SK-N-SH (cell line): ENCODE data around the gene B4GALNT2.
"Not testable (repeated sequence)": the region's sequence is repeated elsewhere in the genome, so short reads cannot be mapped to it uniquely, and the experiment has no call there.

ENCODE experiments used
- CTCF ChIP-seq: fragments of 200-600 bp; sonication (generic); IDR thresholded peaks from 2 replicates; pipeline ENCODE4 v1.6.1; 2017; ENCODE audit warnings: antibody characterized with exemption, mild to moderate bottlenecking, moderate library complexity
- ELF1 ChIP-seq: IDR thresholded peaks from 2 replicates; pipeline ENCODE4 v1.4.0; 2012
- GABPA ChIP-seq: IDR thresholded peaks from 2 replicates; pipeline ENCODE4 v1.4.0; 2012; ENCODE audit warnings: low read depth, mild to moderate bottlenecking
- GATA2 ChIP-seq: sonication (generic); formaldehyde crosslinking; IDR thresholded peaks from 2 replicates; pipeline ENCODE4 v1.5.0; 2020; ENCODE audit warnings: mild to moderate bottlenecking, missing genetic modification reagents
- POLR2AphosphoS5 ChIP-seq: IDR thresholded peaks from 2 replicates; pipeline ENCODE4 v1.6.1; 2012; ENCODE audit warnings: low read depth, low read length
- REST ChIP-seq: IDR thresholded peaks from 2 replicates; pipeline ENCODE4 v1.6.1; 2012; ENCODE audit warnings: mild to moderate bottlenecking, low read depth, low read length, moderate library complexity
- SIN3A ChIP-seq: IDR thresholded peaks from 2 replicates; pipeline ENCODE4 v1.6.1; 2012; ENCODE audit warnings: low read depth, mild to moderate bottlenecking, low read length, moderate library complexity, borderline replicate concordance
- TAF1 ChIP-seq: IDR thresholded peaks from 2 replicates; pipeline ENCODE4 v1.6.1; 2012; ENCODE audit warnings: low read depth, mild to moderate bottlenecking, low read length, moderate library complexity, borderline replicate concordance
- YY1 ChIP-seq: IDR thresholded peaks from 2 replicates; pipeline ENCODE4 v1.4.0; 2012; ENCODE audit warnings: low read depth, mild to moderate bottlenecking

- not testable (repeated sequence) for TF ChIP-seq CTCF; TAF1; REST; GATA2 (CRISPR knock-in tag); YY1; GABPA; ELF1; POLR2AphosphoS5; SIN3A
Observed at GRCh38 chr17:49129359-49129950, 3.1 kb upstream of the B4GALNT2 start.
